Liver (tissue), 9 donors: Measurements from ENCODE around the gene PNKD. TPM values are rescaled to one million over a fixed set of nuclear protein-coding genes. Genes with fewer than 3 reads are reported as not detected.

Source experiments
- DNase-seq: peaks from one replicate; pipeline ENCODE4 v3.0.0-alpha.2; 2017; ENCODE audit warnings: low spot score
- H3K27ac ChIP-seq, 2 donors: one replicate each; pipeline ENCODE4 v1.7.0; 2013; ENCODE audit warnings: inconsistent platforms in 2 of 2, low read length in 2 of 2, control low read depth in 1 of 2, low read depth in 1 of 2, mild to moderate bottlenecking in 1 of 2
- H3K27me3 ChIP-seq, 4 donors: one replicate each; pipeline versions ENCODE4 v1.6.1 to v1.7.0; 2013; ENCODE audit warnings: low read length in 3 of 4, inconsistent platforms in 1 of 4, mild to moderate bottlenecking in 1 of 4, moderate library complexity in 1 of 4; ENCODE audit not compliant: control insufficient read depth in 4 of 4, insufficient read depth in 4 of 4
- H3K36me3 ChIP-seq, 4 donors: one replicate each; pipeline versions ENCODE4 v1.6.1 to v1.7.0; 2013; ENCODE audit warnings: low read length in 3 of 4, mild to moderate bottlenecking in 3 of 4, low read depth in 1 of 4, moderate library complexity in 1 of 4; ENCODE audit not compliant: control insufficient read depth in 4 of 4, insufficient read depth in 3 of 4
- H3K4me1 ChIP-seq, 4 donors: one replicate each; pipeline versions ENCODE4 v1.6.1 to v1.7.0; 2013; ENCODE audit warnings: low read length in 3 of 4, mild to moderate bottlenecking in 3 of 4, moderate library complexity in 1 of 4; ENCODE audit not compliant: control insufficient read depth in 4 of 4, insufficient read depth in 4 of 4
- H3K4me3 ChIP-seq, 3 donors: one replicate each; pipeline versions ENCODE4 v1.6.1 to v1.7.0; 2013; ENCODE audit warnings: low read length in 3 of 3, control low read depth in 1 of 3, low read depth in 1 of 3, mild to moderate bottlenecking in 1 of 3
- H3K9ac ChIP-seq, 2 donors: one replicate each; pipeline ENCODE4 v1.7.0; 2013; ENCODE audit warnings: low read length in 2 of 2, mild to moderate bottlenecking in 2 of 2, moderate library complexity in 2 of 2, control low read depth in 1 of 2, low read depth in 1 of 2
- H3K9me3 ChIP-seq, 4 donors: one replicate each; pipeline versions ENCODE4 v1.6.1 to v1.7.0; 2013; ENCODE audit warnings: low read length in 3 of 4; ENCODE audit not compliant: control insufficient read depth in 4 of 4
- CTCF ChIP-seq: fragments of 150-350 bp; IDR thresholded peaks from 2 replicates; pipeline ENCODE4 v1.5.1; 2017; ENCODE audit warnings: improper control_type of control experiment, low read depth, low read length; ENCODE audit not compliant: missing input control
- EGR1 ChIP-seq, 2 donors: IDR thresholded peaks; 2 replicates each; pipeline ENCODE4 v1.6.1; 2016 to 2018; ENCODE audit warnings: antibody characterized with exemption in 2 of 2, low read depth in 2 of 2
- FOXA1 ChIP-seq: IDR thresholded peaks from 2 replicates; pipeline ENCODE4 v1.6.1; 2016; ENCODE audit warnings: antibody characterized with exemption
- FOXA2 ChIP-seq: IDR thresholded peaks from 2 replicates; pipeline ENCODE4 v1.6.1; 2016; ENCODE audit warnings: antibody characterized with exemption
- GABPA ChIP-seq, 2 donors: IDR thresholded peaks in 1 of 2; conservative IDR thresholded peaks in 1 of 2; 2 replicates each; pipeline ENCODE4 v1.6.1; 2016; ENCODE audit warnings: antibody characterized with exemption in 2 of 2, mild to moderate bottlenecking in 1 of 2, moderate library complexity in 1 of 2
- HNF4A ChIP-seq, 2 donors: conservative IDR thresholded peaks; 2 replicates each; pipeline ENCODE4 v1.6.1; 2016; ENCODE audit warnings: antibody characterized with exemption in 2 of 2, mild to moderate bottlenecking in 2 of 2
- HNF4G ChIP-seq: IDR thresholded peaks from 2 replicates; pipeline ENCODE4 v1.6.1; 2016; ENCODE audit warnings: antibody characterized with exemption
- JUND ChIP-seq, 2 donors: IDR thresholded peaks; 2 replicates each; pipeline ENCODE4 v1.6.1; 2016; ENCODE audit warnings: antibody characterized with exemption in 2 of 2
- MAX ChIP-seq: IDR thresholded peaks from 2 replicates; pipeline ENCODE4 v1.6.1; 2016; ENCODE audit warnings: antibody characterized with exemption
- NR2F2 ChIP-seq: IDR thresholded peaks from 2 replicates; pipeline ENCODE4 v1.6.1; 2016; ENCODE audit warnings: antibody characterized with exemption
- RAD21 ChIP-seq, 2 donors: IDR thresholded peaks; 2 replicates each; pipeline ENCODE4 v1.6.1; 2016; ENCODE audit warnings: antibody characterized with exemption in 2 of 2, mild to moderate bottlenecking in 2 of 2
- REST ChIP-seq: IDR thresholded peaks from 2 replicates; pipeline ENCODE4 v1.6.1; 2016; ENCODE audit warnings: antibody characterized with exemption, mild to moderate bottlenecking
- RXRA ChIP-seq, 2 donors: IDR thresholded peaks; 2 replicates each; pipeline ENCODE4 v1.6.1; 2017 to 2018; ENCODE audit warnings: antibody characterized with exemption in 2 of 2, mild to moderate bottlenecking in 1 of 2
- SP1 ChIP-seq: IDR thresholded peaks from 2 replicates; pipeline ENCODE4 v1.6.1; 2018; ENCODE audit warnings: antibody characterized with exemption, mild to moderate bottlenecking
- YY1 ChIP-seq: IDR thresholded peaks from 2 replicates; pipeline ENCODE4 v1.6.1; 2016; ENCODE audit warnings: antibody characterized with exemption, mild to moderate bottlenecking
- WGBS: extraction: QIAGEN DNeasy Blood & Tissue Kit; methylation state at CpG from one replicate; pipeline ENCODE4 v1.1.7; 2013; 5-methylcytosine and 5-hydroxymethylcytosine counted together
- polyA plus RNA-seq, 2 donors: library from polyadenylated mRNA; stranded (reverse) in 1 of 2; unstranded in 1 of 2; fragments of 200-250 nt in 1 of 2; fragments of >200 nt in 1 of 2; fragmentation: Nextera tagmentation in 1 of 2; extraction: Ambion mirVana in 1 of 2; gene quantifications; one replicate each; pipeline versions ENCODE4 v1.2.1 to v1.2.3, GENCODE V29; 2013 to 2015
- total RNA-seq, 2 donors: library from RNA; depleted of rRNA; stranded (reverse); fragments of >200 nt; gene quantifications; one replicate each; pipeline ENCODE4 v1.2.3, GENCODE V29; 2014
- donor health status: healthy.
- donor health status: healthy.
- donor health status: healthy.
- donor health status: healthy.
- donor health status: healthy.

Gene PNKD
- total and polyA plus RNA-seq, 4 donors, result 28.5 to 161 (median 94.9) TPM

GRCh38 chr2:218375212-218375611, 104.9 kb downstream of the PNKD start:
- Histone ChIP-seq H3K4me1 (peaks cover 0 to 1% (median 0%) of the 10 kb centered on the region in 4 donors), H3K27ac (no peak overlapping the region), H3K9ac (no peak overlapping the region), H3K9me3 (no peaks in the 10 kb centered on the region), H3K36me3 (no peaks in the 10 kb centered on the region), H3K27me3 (no peaks in the 10 kb centered on the region), H3K4me3 (no peak overlapping the region)
- no peak for TF ChIP-seq FOXA1
- TF ChIP-seq NR2F2, result no peak
- no peak for TF ChIP-seq HNF4A (conservative IDR thresholded peaks at IDR 0.05)
- no peak for TF ChIP-seq RXRA (IDR thresholded peaks at IDR 0.05)
- no peak for TF ChIP-seq GABPA (IDR thresholded peaks at IDR 0.05 in 1 of 2, conservative IDR thresholded peaks at IDR 0.05 in 1 of 2)
- TF ChIP-seq YY1, result no peak
- TF ChIP-seq MAX, result no peak
- no peak for TF ChIP-seq EGR1 (IDR thresholded peaks at IDR 0.05; ENCODE audit: low read depth in 2 of 2)
- no peak for TF ChIP-seq FOXA2
- no peak for TF ChIP-seq JUND (IDR thresholded peaks at IDR 0.05)
- TF ChIP-seq RAD21 (IDR thresholded peaks at IDR 0.05), result no peak
- no peak for TF ChIP-seq CTCF
- WGBS, result 75% methylated on average over 2 of the region's 2 CpGs
- no peak for DNase-seq

GRCh38 chr2:218378053-218378452, 107.7 kb downstream of the PNKD start:
- H3K4me1 ChIP-seq, result no peaks in the 10 kb centered on the region
- 92% methylated on average over 5 of the region's 5 CpGs for WGBS
- no peaks in the 10 kb centered on the region for H3K27me3 ChIP-seq
- no peak for TF ChIP-seq HNF4G
- no peak for TF ChIP-seq SP1
- H3K9me3 ChIP-seq, result no peaks in the 10 kb centered on the region
- no peaks in the 10 kb centered on the region for H3K36me3 ChIP-seq
- H3K4me3 ChIP-seq, result no peak overlapping the region
- no peak for DNase-seq
- H3K27ac ChIP-seq, result no peak overlapping the region
- H3K9ac ChIP-seq, result no peak overlapping the region

- TF ChIP-seq RXRA (IDR thresholded peaks at IDR 0.05) (peak in 1 of 2 donors; percentile 8), RAD21 (IDR thresholded peaks at IDR 0.05) (peak in 1 of 2 donors; percentile 17), REST (no peak), SP1 (peak; percentile 27)
- DNase-seq, result no peak
- no peak within 1 kb of the TSS for H3K4me3 ChIP-seq
- no peak within 1 kb of the TSS for H3K9ac ChIP-seq
- H3K27ac ChIP-seq, result peak within 1 kb of the TSS; percentile 5 to 67
- no peaks in the 10 kb centered on the region for H3K36me3 ChIP-seq
- H3K4me1 ChIP-seq, result no peaks in the 10 kb centered on the region
- 70% methylated on average over 13 of the region's 13 CpGs for WGBS
- no peaks in the 10 kb centered on the region for H3K9me3 ChIP-seq
- no peaks in the 10 kb centered on the region for H3K27me3 ChIP-seq
These were observed 111.6 kb downstream of the PNKD start, which contains the start of gene SLC11A1 for GRCh38 chr2:218381916-218382366. SLC11A1 (plus strand) TSS chr2:218382273; CDS start chr2:218382369, 96 bp downstream.
